Measurements from ENCODE around the gene E2F2. TPM values are rescaled to one million over a fixed set of nuclear protein-coding genes. Genes with fewer than 3 reads are reported as not detected.
A peak's percentile ranks its signal among the peaks of the same experiment; 100 is the strongest.
"Not testable (repeated sequence)": the region's sequence is repeated elsewhere in the genome, so short reads cannot be mapped to it uniquely, and the experiment has no call there.

The E2F2 gene
- total RNA-seq, 1 donor from 2014 or later: 0.15 TPM

DNA sequence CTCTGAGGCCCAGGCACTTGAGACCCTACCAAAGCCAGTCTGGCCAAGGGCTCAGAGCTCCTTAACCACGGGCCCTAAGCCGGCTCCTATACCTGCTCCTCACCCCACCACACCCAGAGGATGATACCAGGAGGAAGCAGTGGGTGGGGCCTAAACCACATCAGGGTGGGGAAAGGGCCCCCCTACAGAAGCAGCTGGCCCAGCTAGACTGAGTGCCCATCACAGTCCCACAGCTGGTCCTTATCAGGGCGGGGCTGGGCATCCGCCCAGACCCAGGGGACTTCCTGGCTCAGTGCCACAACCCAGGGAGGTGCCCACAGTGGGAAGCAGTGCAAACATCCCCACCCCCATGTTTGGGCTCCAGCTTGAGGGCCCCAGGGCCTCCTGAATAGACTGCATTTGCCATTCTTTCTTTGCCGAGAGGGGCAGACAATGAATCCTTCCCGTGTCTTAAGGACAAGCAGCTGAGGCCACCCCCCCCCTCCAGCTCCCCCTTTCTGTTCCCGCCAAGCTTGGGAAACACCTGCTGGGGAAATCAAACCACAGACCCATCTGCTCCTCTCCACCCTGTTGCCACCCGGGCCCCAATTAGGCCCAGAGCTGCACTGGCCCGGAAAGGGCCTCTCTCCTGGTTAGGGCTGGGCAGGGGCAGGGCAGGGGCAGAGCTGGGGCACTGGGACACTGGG is 6.2 kb downstream of the E2F2 start:
- no peak for DNase-seq (ENCODE audit: low read depth)

DNA sequence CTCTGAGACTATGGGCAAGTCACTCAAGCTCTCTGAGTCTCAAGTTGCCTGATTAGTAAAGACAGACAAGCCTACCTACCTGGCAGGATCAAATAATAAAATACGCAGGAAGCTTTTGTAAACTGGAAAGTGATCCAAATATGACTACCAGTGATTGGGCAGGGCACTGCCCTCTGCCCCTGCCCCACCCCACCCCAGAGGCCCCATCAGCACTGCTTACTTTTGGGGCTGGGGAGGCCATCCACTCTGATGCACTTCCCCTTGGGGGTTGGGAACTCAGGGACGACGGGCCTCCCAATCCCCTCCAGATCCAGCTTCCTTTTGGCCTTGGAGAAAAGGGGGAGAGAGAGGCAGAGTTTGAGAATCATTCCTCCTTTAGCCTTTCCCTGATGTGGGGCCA is 6.9 kb downstream of the E2F2 start:
- no peak for DNase-seq (ENCODE audit: low read depth)

DNA sequence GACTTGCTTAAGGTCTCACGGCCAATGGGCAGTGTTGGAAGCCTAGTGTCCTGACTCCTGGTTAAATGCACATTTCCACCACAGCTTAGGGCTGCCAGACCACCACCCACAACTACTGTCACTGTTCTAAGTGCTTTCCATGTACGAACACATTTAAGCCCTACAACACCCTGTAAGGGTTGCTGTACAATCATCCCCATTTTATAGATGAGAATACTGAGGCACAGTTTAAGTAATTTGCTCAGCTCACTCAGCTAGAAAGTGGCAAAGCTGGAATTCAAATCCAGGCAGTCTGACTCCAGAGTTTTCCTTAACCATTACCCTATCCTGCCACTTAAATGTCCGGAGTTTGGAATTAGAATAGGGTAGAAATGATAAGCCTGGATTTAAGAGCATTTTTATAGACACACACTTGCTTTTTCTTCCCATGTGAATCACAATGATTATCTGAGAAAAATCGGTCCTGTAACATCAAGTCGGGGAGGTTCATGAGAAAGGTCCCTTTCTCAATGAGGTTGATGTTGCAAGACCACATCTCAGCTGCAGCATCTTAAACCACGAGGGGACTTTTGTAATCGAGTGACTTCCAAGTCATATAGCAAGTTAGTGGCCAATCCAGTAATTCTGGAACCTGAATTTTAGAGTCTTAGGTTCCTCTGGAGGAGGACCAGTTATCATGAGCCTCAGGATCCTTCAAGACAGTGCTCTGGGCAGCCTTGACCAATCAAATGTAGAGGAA is 8.6 kb downstream of the E2F2 start:
- no peak for DNase-seq (ENCODE audit: low read depth)

DNA sequence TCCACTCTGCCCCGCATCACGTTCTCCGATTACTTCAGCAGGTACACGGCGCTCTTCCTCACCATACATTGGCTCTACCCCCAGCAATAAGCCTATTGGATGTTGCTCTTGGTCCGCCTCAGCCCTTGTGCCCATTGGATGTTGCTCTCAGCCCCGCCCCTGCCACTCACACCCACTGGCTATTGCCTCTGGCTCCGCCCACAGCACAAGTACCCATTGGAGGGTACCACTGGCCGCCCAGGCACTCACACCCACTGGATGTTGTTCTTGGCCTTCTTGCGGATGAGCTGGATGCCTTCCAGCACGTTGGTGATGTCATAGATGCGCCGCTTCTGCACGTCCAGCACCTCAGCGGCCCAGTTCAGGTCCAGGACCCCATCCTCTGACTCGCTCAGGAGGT is 9.4 kb downstream of the E2F2 start:
- DNase-seq (ENCODE audit: low read depth): no peak

DNA sequence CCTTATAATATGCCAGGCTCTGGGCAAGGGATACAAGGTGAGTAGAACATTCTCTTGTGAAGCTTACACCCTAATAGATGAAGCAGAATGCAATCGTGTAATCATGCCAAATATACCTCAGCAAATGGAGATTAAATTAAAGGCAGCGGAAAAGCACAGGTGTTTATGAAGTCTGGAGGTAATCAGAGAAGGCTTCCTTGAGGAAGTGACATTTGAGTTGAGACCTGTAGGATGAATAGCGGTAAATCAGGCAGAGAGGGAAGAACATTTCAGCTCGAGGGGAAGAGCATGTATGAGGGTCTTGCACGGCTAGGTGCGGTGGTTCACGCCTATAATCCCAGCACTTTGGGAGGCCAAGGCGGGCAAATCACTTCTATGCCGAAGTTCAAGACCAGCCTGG is 13.5 kb downstream of the E2F2 start:
- no peak for DNase-seq (ENCODE audit: low read depth)

DNA sequence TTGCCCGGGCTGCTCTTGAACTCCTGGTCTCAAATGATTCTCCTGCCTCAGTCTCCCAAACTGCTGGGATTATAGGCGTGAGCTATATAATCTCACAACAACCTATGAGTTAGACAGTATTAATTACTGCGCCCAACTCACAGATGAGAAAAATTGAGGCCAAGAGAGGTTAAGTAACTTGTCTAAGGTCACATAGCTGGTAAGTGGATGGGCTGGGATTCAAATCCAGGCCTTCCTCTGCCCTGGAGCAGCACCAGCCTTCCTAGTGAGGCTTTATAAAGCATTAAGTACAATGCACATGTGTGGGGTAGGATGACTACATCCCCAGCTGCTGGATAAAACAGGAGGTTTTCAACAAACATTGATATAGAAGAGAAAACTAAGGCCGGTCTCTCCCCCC is 15.1 kb downstream of the E2F2 start:
- no peak for DNase-seq (ENCODE audit: low read depth)

DNA sequence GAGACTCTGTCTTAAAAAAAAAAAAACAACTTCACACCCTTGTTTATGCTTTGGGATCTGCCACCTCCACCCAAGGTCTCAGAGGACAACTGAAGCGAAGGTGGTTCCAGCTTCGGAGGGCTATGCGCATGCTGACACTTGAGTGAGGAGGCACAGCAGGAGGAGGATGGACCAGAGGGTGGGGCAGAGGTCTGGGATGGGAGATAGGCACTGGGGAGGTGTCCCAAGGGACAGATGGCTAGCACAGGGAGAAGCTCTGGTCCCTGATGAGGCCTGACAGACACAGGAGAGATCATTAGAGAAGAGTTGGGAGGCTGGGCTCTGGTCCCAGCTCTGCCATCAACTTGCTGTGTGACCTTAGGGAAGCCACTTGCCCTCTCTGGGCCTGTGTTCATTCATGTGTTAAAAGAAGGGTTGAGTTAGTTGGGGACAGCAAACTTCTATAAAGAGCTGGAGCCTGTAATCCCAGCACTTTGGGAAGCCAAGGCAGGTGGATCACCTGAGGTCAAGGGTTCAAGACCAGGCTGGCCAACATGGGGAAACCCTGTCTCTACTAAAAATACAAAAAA is 16.8 kb downstream of the E2F2 start:
- DNase-seq (ENCODE audit: low read depth): no peak

DNA sequence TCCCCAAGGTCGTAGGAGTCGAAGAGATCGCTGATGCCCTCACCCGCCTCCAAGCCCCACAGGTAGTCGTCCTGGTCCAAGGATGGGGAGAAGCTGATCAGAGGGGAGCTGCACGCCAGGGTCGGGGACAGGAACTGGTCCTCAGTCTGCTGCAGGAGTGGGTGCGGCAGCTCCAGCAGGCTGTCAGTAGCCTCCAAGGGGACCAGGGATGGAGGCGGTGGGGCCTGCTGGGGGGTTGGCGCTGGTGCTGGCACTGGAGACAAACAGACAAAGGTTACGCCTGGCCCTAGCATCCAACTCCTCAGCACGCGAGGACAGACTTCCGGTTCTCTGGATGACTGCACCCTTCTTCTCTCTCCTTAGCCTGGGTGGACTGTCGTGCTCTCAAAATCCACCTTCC is 21.1 kb downstream of the E2F2 start:
- no peak for DNase-seq (ENCODE audit: low read depth)

DNA sequence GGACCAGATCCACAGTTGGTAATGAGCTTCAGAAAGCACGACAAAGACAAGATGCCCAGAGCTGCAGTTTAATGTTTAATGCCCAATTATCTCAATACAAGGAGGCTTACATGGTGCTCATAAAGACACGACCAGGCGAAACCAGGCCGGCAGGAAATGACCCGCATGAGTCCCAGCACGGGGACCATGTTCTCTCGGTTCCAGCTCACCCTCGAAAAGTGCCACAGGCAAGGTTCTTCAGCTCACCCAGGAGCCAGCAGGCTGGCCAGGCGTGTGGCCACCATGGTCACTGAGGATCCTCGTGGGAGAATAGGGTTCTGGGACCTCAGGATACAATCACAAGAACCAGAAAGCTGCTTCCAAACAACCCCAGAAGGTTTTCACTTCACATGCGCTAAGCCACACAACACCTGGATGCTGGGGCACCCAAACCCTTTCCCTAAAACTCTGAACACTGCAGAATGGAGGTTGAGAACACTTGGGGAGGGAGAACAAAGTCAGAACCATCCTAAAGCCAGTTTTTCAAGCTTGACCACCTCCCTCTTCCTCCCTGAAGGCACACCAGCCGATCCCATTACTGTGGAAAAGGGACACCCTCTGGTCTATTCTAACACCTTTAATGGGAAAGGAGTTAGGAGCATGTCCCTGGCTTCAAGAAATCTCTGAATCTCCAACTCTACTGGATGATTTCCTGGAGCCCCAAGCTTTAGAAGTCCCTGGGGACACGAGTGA is 24.5 kb downstream of the E2F2 start:
- DNase-seq (ENCODE audit: low read depth): no peak

DNA sequence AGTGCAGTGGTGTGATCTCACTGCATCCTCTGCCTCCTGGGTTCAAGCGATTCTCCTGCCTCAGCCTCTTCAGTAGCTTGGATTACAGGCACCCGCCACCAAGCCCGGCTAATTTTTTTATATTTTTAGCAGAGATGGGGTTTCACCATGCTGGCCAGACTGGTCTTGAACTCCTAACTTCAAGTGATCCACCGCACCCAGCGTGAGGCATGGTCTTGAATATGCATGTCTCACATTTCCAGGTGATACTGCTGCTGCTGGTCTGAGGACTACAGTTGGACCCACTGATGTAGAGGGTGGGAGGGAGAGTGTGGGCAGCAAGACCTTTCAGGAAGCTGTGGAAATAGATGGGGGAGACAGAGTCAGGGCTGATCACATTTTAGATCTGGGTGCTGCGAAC is 25.2 kb downstream of the E2F2 start:
- DNase-seq (ENCODE audit: low read depth): no peak

DNA sequence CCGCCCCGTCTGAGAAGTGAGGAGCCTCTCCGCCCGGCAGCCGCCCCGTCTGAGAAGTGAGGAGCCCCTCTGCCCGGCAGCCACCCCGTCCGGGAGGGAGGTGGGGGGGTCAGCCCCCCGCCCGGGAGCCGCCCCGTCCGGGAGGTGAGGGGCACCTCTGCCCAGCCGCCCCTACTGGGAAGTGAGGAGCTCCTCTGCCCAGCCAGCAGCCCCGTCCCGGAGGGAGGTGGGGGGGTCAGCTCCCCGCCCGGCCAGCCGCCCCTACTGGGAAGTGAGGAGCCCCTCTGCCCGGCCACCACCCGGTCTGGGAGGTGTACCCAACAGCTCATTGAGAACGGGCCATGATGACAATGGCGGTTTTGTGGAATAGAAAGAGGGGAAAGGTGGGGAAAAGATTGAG is 26.9 kb downstream of the E2F2 start:
- DNase-seq (ENCODE audit: low read depth): not testable (repeated sequence)

DNA sequence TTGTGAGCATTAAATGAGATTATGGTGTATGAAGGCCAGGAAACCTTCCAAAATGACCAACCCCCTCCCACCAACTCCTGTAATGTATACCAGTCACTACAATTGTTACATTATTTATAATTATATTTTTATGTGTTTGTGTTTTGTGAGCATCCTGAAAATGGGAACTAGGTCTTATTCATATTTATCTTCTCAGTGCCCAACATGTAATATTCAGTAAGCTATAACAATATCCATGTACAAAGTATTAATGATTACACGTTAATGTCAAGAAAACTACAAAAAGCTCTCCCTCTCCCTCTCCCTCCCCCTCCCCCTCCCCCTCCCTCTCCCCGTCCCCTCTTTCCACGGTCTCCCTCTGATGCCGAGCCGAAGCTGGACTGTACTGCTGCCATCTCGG is 28.1 kb downstream of the E2F2 start:
- DNase-seq (ENCODE audit: low read depth): no peak

DNA sequence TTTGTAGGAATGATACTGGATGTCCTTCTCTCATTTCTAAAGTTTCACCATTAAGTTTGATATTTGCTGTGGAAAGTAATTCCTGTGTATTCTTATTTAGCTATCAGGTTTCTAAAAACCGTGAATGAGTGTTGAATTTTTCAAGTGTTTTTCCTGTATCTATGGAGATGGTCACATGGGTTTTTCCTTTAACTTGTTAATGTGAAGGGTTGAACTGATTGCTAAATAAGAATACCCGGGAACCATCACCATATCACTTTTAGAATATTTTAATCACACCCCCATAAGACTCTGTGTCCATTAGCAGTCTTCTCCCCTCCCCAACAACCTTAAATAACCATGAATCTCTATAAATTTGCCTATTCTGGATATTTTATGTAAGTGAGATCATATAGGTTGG is 30.6 kb downstream of the E2F2 start:
- no peak for DNase-seq (ENCODE audit: low read depth)

DNA sequence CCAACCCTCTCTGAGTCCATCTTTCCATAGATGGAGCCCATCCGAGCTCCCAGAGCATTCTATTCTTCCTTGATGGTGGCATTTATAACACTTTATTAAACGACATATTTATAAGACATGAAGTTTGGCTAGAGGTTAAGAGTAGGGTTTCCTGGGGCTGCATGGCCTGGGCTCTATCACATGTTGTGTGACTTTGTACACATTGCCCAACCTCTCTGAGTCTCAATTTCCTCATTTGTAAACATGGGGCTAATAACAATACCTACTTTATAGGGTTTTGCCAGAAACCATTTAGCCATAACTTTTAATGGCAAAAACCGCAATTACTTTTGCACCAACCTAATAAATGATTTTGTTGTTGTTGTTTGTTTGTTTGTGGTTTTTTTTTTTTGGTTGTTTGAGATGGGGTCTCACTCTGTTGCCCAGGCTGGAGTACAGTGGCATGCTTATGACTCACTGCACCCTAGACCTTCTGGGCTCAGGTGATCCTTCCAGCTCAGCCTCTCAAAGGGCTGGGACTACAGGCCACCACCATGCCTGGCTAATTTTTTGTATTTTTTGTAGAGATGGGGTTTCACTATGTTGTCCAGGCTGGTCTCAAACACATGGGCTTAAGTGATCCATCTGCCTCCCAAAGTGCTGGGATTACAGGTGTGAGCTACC is 33.1 kb downstream of the E2F2 start:
- no peak for DNase-seq (ENCODE audit: low read depth)

DNA sequence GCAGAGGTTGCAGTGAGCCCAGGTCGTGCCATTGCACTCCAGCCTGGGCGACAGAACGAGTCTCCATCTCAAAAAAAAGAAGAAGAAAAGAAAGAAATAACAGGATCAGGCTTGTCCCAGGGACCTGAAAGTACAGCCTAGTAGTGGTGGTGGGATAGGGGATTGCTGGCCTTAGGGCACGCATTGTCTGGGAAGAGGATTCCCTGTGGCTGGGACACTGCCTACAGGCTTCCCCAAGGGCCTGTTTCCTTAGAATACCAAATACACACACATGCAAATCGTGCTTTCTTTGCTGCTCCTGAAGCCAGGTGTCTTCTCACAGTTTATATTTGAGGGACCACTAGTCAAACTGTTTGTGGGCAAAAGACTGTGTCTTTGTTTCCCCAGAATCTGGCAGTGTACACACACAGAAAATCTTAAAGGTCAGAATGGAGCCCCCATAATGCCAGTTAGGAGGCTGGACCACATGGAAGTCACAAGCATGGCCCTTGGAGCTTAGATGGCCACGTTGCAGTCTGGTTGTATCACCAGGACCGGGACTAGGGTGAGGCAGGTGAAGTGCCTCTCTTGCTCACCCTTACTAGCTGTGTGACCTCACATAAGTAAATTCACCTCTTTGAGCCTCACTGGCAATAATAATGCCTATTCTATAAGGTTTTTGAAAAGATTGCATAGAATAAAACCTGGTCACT is 34.4 kb downstream of the E2F2 start:
- no peak for DNase-seq (ENCODE audit: low read depth)

DNA sequence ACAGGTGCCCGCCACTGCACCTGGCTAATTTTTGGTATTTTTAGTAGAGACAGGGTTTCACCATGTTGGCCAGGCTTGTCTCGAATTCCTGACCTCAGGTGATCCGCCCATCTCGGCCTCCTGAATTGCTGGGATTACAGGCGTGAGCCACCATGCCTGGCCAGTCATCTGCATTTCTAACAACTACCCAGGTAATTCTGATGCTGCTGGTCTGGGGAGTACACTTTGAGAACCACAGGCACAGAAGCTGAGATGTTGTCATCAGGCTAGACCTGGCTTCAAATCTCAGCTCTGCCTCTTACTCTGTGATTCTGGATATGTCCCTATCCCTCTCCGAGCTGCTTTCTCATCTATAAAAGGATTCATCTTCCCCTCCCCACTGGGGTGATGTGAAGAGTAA is 36.2 kb downstream of the E2F2 start:
- not testable (repeated sequence) for DNase-seq (ENCODE audit: low read depth)

DNA sequence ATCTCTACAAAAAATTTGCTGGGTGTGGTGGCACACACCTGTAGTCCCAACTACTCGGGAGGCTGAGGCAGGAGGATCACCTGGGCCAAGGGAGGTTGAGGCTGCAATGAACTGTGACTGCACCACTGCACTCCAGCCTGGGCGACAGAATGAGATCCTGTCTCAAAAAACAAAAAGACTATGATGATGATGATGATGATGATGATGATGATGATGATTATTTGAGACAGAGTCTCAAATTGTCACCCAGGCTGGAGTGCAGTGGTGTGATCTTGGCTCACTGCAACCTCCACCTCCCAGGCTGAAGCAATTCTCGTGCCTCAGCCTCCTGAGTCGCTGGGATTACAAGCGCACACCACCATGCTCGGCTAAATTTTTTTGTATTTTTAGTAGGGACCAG is 38.3 kb downstream of the E2F2 start:
- DNase-seq (ENCODE audit: low read depth): not testable (repeated sequence)

DNA sequence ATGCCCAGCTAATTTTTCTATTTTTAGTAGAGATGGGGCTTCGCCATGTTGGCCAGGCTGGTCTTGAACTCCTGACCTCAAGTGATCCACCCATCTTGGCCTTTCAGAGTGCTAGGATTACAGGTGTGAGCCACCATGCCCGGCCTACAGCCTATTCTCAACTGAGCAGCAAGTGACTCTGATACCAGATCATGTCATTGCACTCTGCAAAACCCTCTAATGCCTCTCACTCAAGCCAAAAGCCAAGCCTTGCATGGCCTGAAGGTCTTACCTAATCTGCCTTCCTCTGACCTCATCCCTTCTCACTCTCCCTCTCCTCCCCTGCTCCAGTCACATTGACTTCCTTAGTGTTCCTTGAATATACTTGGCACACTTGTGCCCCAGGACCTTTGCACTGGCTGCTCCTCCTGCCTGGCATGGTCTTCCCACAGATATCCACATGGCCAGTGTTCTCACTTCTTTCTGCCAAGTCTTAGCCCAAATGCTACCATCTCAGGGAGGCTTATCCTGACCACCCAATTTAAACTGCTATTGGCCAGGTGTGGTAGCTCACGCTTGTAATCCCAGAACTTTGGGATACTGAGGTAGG is 38.8 kb downstream of the E2F2 start:
- DNase-seq (ENCODE audit: low read depth): no peak

DNA sequence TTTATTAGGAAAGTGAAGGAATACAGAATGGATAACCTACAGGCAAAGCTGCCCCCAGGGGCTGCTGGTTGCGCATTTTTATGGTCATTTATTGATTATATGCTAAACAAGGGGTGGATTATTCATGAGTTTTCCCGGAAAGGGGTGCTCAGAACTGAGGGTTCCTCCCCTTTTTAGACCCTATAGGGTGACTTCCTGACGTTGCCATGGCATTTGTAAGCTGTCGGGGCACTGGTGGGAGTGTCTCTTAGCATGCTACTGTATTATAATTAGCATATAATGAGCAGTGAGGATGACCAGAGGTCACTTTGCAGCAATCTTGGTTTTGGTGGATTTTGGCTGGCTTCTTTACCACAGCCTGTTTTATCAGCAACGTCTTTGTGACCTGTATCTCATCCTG is 41.2 kb downstream of the E2F2 start:
- DNase-seq (ENCODE audit: low read depth): no peak

DNA sequence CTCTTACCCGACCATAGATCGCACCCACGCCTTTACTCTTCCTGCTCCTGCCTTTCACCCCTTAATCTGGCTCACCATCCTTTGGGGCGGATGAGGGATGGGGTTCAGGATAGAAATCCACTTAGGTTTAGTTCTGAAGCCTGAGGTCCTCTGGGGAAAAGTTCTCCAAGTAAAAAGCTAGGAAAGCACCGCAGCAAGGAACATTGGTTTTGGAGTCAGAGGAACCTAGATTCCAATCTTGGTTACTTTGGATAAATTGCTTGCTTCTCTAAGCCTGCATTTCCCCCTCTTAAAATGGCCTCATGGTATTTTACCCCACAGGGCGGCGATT is 46.1 kb downstream of the E2F2 start:
- no peak for DNase-seq (ENCODE audit: low read depth)

DNA sequence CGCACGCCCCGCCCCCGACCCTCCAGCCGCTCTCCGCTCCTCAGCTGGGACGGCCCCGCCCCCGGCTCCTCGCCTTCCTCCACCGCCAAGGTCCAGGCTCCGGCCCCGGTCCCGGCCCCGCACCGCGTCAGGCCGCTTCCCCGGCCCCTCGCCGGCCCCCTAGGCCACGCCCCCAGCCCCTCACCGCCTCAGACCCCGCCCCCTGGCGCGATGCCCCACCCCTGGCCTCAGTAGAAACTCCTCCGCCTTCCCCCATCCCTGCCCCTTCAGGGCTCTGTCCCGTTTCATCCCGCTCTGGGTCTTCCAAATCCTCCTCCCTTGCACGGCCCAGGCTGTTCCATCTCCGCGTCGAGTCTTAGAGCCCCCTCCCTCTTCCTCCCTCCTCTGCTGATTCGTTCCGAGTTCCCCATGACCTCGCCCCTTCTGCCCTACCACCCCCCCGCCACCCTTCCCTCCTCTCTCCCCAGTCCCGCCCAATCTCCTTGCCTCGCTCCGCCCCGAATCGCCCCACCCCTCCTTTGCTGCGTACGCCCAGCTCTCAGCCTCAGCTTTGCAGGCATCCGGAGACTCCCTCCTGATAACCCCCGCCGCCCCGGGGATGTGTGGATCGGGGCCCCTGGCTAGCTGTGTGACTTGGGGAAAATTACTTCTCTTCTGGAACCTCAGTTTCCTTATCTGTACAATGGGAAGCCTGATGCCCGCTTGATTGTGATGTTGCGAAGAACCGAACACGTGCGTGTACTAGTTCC is 46.6 kb downstream of the E2F2 start:
- DNase-seq (ENCODE audit: low read depth): peak; percentile 73

Data from renal cortical epithelial cell (primary cell).